Ishikawa (cell line): ENCODE data around the gene SLCO3A1.

Experiments
- CEBPB ChIP-seq: IDR thresholded peaks from 2 replicates; pipeline ENCODE4 v1.6.1; 2012
- CREB1 ChIP-seq: IDR thresholded peaks from 2 replicates; pipeline ENCODE4 v1.6.1; 2012; ENCODE audit warnings: low read depth
- EGR1 ChIP-seq: IDR thresholded peaks from 2 replicates; pipeline ENCODE4 v1.6.1; 2012
- EP300 ChIP-seq: IDR thresholded peaks from 2 replicates; pipeline ENCODE4 v1.6.1; 2012; ENCODE audit warnings: borderline replicate concordance
- FOXM1 ChIP-seq: IDR thresholded peaks from 2 replicates; pipeline ENCODE4 v1.6.1; 2012; ENCODE audit warnings: low read depth, borderline replicate concordance
- MAX ChIP-seq: IDR thresholded peaks from 2 replicates; pipeline ENCODE4 v1.6.1; 2012
- NFIC ChIP-seq: IDR thresholded peaks from 2 replicates; pipeline ENCODE4 v1.6.1; 2012
- RAD21 ChIP-seq: IDR thresholded peaks from 2 replicates; pipeline ENCODE4 v1.6.1; 2012; ENCODE audit warnings: low read depth
- TAF1 ChIP-seq: IDR thresholded peaks from 2 replicates; pipeline ENCODE4 v1.6.1; 2012; ENCODE audit warnings: low read depth, mild to moderate bottlenecking
- TCF12 ChIP-seq: IDR thresholded peaks from 2 replicates; pipeline ENCODE4 v1.6.1; 2012; ENCODE audit warnings: low read depth
- TEAD4 ChIP-seq: IDR thresholded peaks from 2 replicates; pipeline ENCODE4 v1.6.1; 2012
- USF1 ChIP-seq: IDR thresholded peaks from 2 replicates; pipeline ENCODE4 v1.6.1; 2012
- YY1 ChIP-seq: IDR thresholded peaks from 2 replicates; pipeline ENCODE4 v1.6.1; 2012; ENCODE audit warnings: low read depth
- ZBTB7A ChIP-seq: IDR thresholded peaks from 2 replicates; pipeline ENCODE4 v1.6.1; 2012; ENCODE audit warnings: low read depth
- TF ChIP-seq, protein P1 (sequence below): IDR thresholded peaks from 2 replicates; pipeline ENCODE4 v1.6.1; 2012; ENCODE audit warnings: low read depth, mild to moderate bottlenecking

Gene SLCO3A1

DNA sequence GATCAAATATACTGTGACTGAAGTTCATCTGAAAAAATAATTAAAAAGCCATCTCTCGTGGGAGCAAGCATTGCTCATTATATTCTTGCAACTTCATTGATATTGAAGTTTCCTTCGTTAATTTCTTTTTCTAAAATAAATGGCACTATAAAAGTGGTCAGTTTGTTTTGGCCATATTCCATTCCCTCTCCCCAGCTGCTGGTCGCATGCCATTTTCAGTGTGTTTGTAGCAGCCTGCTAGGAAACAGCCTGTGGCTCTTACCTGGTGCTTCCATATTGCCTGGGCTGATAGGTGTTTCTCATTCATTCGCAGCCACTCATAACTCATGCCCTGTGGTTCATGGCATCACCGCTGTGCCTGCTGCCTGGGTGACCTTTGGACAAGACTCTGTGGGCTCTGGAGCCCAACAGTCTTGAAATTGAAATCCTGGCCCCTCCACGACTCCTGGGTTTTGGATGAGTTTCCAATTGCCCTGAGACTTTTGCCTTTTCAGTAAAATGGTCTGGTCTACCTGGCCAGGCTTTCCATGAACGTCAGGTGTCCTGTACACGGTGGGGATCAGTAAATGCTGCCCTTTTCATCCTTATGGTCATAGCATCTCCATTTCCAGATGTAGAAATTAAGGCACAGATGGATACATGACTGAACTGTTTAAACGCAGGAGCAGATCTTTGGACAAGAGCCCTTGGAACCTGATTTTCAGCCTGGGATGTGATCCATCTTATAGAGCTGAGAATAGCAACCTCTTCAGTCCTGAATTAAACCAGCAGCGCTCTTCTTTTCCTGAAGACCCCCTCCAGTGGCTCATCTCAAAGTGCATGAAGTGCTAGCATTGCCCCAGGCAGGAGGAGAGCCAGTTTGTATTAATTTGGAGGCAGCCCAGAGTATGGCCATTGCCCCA lies 69.4 kb downstream of the SLCO3A1 start:
- no peak for TF ChIP-seq YY1
- TF ChIP-seq, protein P1, sequence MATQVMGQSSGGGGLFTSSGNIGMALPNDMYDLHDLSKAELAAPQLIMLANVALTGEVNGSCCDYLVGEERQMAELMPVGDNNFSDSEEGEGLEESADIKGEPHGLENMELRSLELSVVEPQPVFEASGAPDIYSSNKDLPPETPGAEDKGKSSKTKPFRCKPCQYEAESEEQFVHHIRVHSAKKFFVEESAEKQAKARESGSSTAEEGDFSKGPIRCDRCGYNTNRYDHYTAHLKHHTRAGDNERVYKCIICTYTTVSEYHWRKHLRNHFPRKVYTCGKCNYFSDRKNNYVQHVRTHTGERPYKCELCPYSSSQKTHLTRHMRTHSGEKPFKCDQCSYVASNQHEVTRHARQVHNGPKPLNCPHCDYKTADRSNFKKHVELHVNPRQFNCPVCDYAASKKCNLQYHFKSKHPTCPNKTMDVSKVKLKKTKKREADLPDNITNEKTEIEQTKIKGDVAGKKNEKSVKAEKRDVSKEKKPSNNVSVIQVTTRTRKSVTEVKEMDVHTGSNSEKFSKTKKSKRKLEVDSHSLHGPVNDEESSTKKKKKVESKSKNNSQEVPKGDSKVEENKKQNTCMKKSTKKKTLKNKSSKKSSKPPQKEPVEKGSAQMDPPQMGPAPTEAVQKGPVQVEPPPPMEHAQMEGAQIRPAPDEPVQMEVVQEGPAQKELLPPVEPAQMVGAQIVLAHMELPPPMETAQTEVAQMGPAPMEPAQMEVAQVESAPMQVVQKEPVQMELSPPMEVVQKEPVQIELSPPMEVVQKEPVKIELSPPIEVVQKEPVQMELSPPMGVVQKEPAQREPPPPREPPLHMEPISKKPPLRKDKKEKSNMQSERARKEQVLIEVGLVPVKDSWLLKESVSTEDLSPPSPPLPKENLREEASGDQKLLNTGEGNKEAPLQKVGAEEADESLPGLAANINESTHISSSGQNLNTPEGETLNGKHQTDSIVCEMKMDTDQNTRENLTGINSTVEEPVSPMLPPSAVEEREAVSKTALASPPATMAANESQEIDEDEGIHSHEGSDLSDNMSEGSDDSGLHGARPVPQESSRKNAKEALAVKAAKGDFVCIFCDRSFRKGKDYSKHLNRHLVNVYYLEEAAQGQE = no peak
- no peak for TF ChIP-seq RAD21
- TF ChIP-seq FOXM1 = no peak
- TF ChIP-seq EGR1 = no peak
- TF ChIP-seq CREB1 = no peak

DNA sequence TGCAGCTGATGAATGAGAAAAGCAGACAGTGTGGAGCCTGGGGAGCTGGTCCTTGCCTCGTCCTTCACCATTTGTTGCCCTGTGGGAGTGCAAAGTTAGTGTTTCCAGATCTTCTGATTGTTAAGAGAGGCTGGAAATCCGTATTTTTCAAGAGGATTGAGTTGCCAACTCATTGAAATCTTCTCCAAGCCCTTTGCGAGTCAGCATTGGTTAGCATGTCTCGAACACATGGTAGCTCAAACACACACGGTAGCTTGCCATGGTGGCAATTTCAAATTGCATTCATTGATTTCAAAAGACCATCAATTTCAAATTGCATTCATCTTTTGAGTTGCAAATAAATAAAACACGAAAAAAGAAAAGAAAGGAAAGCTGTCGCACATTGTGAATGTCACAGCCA lies 70.7 kb downstream of the SLCO3A1 start:
- TF ChIP-seq USF1 = no peak
- TF ChIP-seq CEBPB = no peak
- TF ChIP-seq NFIC = no peak
- TF ChIP-seq FOXM1 = no peak
- no peak for TF ChIP-seq YY1
- no peak for TF ChIP-seq MAX
- no peak for TF ChIP-seq TEAD4
- TF ChIP-seq TAF1 = no peak
- TF ChIP-seq RAD21 = no peak
- TF ChIP-seq, protein P1 = no peak
- no peak for TF ChIP-seq ZBTB7A

GRCh38 chr15:91924837-91925495 lies 71.5 kb downstream of the SLCO3A1 start:
- TF ChIP-seq EP300 (no peak), MAX (no peak), NFIC (no peak), EGR1 (no peak), YY1 (no peak), CEBPB (no peak)

GRCh38 chr15:91925794-91926193 lies 72.3 kb downstream of the SLCO3A1 start:
- TF ChIP-seq MAX (no peak), TCF12 (no peak), CREB1 (no peak), EGR1 (no peak), EP300 (no peak), NFIC (no peak), FOXM1 (no peak)

DNA sequence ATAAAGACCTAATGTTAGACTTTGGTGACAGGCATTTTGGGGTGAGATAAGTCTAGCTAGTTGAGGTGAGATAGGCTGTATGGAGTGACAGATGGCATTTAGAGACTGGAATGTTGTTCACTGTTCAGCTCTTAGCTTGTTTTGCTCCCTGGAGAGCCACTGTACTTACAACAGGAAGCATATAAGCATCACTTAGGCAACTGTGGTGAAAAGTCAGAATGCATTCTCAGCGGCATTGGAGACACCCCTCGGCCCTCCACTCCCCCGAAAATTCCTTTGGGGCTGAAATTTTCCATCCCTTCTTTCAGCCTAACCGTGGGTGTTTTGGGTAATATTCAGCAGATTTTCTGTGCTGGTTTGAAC lies 73.4 kb downstream of the SLCO3A1 start:
- TF ChIP-seq ZBTB7A = no peak
- no peak for TF ChIP-seq CEBPB
- no peak for TF ChIP-seq RAD21
- TF ChIP-seq NFIC = no peak
- TF ChIP-seq TCF12 = no peak
- no peak for TF ChIP-seq TEAD4
- TF ChIP-seq CREB1 = no peak
- no peak for TF ChIP-seq TAF1
- TF ChIP-seq MAX = no peak
- TF ChIP-seq EGR1 = no peak
- no peak for TF ChIP-seq YY1
- no peak for TF ChIP-seq USF1
- no peak for TF ChIP-seq FOXM1

DNA sequence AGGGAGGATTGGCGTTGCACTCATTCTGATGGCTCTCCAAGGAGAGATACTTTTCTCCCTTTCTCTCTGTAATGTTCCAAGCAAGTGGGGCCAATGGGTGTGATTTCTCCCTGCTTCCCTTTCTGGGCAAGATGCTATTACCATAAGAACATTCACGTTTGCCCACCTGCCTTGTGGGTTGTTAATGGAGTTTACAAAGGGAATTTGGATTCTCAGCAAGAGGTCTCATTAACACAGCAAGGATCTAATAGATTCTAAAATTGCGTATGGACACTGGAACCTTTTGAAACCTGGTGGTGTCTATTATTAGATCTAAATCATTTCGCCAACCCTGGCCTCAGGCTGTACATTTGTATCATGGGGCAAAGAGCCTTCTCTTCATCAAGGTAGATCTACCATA lies 74.1 kb downstream of the SLCO3A1 start:
- TF ChIP-seq CREB1 (no peak), MAX (no peak), RAD21 (no peak), CEBPB (no peak), EP300 (no peak), EGR1 (no peak)
- TF ChIP-seq, protein P1 = no peak
